ENCODE measurements around the gene COL4A5.
"Not testable (repeated sequence)": the region's sequence is repeated elsewhere in the genome, so short reads cannot be mapped to it uniquely, and the experiment has no call there.

The COL4A5 gene

GRCh38 chrX:108453841-108454240 lies 14.2 kb downstream of the COL4A5 start:
- no peak for DNase-seq (ENCODE audit: low read depth, low spot score)

GRCh38 chrX:108456971-108457477 lies 17.4 kb downstream of the COL4A5 start:
- no peak for DNase-seq (ENCODE audit: low read depth, low spot score)

GRCh38 chrX:108464604-108465003 lies 25.0 kb downstream of the COL4A5 start:
- DNase-seq (ENCODE audit: low read depth, low spot score): no peak

DNA sequence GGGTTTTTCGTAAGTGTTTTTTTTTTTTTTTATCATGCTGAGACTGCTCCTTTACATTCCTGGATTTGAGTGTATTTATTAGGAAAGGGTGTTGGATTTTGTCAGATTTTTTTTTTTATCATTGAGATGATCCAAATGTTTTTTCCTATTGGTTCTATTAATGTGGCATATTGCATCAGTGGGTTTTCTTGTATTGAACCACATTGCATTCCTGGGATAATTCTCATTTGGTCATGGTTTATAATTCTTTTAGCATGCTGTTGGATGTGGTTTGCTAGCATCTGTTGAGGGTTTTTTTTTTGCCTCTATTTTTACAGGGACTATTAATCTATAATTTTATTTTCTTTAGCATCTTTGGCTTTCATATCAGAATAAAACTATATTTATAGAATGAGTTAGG lies 28.8 kb downstream of the COL4A5 start:
- DNase-seq (ENCODE audit: low read depth, low spot score): no peak

DNA sequence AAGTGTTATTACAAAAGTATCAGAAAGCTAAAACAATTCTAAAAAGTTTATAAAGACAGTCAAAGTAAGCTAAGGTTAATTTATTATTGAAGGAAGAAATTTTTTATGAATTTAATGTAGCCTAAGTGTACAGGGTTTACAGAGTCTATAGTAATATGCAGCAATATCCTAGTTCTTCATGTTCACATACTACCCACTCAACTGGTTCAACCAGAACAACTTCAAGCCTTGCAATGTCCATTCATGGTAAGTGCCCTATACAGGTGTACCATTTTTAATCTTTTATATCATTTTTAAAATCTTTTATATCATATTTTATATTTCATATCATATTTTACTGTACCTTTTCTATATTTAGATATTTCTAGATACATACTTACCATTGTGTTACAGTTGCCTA lies 34.3 kb downstream of the COL4A5 start:
- no peak for DNase-seq (ENCODE audit: low read depth, low spot score)

DNA sequence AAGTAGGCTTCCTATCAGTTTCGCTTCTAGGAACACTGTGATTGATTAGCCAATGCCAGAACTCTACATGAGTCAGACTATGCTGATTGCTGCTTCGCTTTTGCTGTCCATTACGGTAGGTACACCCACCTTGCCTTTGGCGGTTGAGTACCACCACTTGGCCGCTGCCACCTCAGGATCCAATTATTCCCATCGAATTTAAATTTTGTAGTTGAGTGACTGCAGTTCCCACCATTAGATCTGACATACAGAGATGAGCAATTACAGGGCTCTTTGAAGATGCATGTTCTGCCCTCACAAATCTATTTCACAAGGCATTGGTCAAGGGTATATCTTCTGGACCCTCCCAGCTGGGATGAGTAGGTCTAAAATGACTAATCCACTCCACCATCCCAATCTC lies 41.9 kb downstream of the COL4A5 start:
- not testable (repeated sequence) for DNase-seq (ENCODE audit: low read depth, low spot score)

GRCh38 chrX:108484251-108484650 lies 44.6 kb downstream of the COL4A5 start:
- DNase-seq (ENCODE audit: low read depth, low spot score): no peak

DNA sequence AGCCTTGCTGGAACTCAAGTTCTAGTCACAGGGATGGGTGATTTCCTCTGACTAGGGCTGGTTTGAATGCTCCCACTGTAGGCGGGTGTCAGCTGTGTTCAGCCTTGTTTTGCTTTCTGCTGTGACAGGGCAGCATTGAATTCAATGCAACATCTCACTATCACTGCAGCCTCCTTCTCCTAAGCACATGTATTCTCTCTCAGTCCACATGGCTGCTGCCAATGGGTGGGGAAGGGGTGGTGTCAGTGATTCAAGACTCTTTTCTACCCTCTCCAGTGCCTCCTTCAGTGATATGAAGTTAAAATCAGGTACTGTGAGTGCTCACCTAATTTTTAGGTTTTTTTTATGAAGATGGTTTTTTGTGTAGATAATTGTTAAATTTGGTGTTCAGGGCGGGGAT lies 46.3 kb downstream of the COL4A5 start:
- DNase-seq (ENCODE audit: low read depth, low spot score): no peak

DNA sequence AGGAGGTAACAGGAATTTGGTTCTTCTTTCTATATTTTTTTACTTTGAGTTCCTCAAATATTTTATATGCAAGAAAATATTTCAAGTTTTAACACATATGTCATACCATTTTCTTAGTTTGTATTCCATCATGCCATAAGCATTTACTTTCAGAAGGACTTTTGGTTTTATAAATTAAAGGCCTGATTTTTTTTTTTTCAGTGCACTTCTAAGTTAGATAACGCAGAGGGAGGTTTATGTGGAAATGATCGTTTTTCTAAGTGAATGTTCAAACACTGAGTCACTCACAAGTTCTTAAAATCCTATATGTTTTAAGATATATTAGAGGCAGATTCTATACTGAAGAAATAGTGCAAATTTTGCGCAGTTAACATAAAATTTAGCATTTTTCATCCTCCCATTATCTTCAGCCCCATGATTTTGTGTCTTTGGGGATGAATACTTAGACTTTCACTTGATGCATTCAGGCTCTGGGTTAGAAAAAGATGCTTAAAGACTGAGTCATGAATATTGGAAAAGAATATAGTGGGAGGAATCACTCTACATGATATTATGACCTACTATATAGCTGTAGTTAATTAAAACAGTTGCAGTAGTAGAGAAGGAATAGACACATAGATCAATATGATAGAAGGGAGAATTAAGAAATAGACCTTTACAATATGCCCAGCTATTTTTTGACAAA lies 54.9 kb downstream of the COL4A5 start:
- DNase-seq (ENCODE audit: low read depth, low spot score): no peak

DNA sequence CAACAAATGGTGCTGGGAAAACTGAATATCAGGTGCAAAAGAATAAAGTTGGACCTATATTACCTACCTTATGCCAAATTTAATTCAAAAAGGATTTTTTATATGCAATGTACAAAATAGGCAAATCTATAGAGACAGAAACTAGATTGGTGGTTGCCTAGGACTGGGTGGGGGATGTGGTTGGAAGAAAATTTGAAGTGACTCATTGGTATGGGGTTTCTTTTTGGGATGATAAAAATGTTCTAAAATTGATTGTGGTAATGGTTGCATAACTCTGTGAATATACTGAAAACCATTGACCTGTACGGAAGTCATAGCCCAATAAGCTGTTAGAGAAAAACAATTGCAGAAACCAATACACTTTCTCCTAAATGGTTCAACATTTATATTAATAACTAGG lies 72.1 kb downstream of the COL4A5 start:
- no peak for DNase-seq (ENCODE audit: low read depth, low spot score)

- no peak for DNase-seq (ENCODE audit: low read depth, low spot score)
Measured at GRCh38 chrX:108516184-108516583, 76.5 kb downstream of the COL4A5 start.

DNA sequence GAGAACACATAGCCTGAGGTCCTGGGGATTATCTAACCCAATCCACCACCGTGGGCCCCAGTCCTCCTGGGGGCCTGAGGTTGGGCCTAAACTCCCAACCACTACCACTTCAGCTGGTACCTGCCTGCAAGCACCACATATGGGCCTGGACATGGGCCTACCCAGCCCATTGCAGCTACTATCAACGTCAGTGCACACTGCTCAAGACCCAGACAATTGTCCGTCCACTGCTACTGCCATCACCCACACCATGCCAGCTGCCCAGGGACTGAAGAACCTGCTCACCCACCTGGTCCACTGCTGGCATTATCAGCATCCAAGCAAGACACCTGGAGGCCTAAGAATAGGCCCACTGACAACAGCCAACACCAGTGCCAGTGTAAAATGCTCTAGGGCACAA lies 88.1 kb downstream of the COL4A5 start:
- DNase-seq (ENCODE audit: low read depth, low spot score): no peak

DNA sequence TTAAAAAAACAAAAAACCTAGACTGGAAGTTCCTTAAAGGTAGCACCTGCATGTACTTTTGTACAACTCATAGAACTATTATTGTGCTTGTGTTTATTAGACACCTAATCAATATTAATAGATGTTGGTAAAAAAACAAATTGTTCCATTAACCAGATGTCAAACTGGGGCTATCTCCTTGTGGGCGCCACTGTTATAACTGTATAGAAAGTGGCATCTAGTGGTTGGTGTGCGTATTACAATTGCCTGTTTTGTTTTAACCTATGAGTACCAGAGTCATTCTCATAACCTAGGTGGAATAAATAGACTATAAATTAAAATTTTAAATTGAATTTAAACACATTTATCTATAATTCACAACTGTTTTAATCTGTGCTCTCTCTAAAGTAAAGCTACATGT lies 97.4 kb downstream of the COL4A5 start:
- DNase-seq (ENCODE audit: low read depth, low spot score): no peak

DNA sequence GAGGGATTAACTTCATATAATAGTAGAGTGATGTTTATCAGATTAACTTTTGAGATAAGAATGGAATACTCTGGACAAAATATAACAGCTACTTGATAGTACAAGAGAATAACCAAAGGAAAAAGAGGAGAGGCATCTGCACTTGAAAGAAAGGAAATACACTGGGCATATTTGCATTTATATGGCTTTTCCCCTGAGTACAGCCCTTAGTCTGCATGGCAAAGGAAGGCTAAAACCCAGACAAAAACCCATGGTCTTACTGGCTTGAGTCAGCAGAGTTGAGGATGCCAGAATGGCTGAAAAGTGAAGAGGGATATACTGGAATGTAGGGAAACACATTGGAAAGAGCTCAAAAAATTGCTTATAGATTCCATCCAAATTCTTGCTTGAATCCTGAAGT lies 101.6 kb downstream of the COL4A5 start:
- DNase-seq (ENCODE audit: low read depth, low spot score): no peak

DNA sequence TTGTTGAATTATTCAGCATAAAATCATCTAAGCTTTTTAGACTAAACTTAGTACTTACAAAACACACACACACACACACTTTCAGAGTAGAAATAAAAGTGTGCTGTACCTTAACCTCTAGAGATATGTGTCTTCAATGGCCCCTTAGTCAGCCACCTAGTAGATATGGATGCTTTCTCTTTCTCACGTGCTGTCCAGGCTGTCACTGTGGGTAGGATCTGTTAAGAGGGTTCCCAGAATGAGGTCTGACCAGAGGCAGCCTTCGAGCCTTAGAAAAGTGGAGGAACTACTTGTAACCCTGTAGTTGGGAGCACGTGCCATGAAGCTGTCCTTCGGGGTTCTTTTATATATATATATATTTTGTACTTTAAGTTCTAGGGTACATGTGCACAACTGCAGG lies 117.9 kb downstream of the COL4A5 start:
- no peak for DNase-seq (ENCODE audit: low read depth, low spot score)

GRCh38 chrX:108558217-108558616 lies 118.6 kb downstream of the COL4A5 start:
- no peak for DNase-seq (ENCODE audit: low read depth, low spot score)

GRCh38 chrX:108573136-108573535 lies 133.5 kb downstream of the COL4A5 start:
- DNase-seq (ENCODE audit: low read depth, low spot score): no peak

DNA sequence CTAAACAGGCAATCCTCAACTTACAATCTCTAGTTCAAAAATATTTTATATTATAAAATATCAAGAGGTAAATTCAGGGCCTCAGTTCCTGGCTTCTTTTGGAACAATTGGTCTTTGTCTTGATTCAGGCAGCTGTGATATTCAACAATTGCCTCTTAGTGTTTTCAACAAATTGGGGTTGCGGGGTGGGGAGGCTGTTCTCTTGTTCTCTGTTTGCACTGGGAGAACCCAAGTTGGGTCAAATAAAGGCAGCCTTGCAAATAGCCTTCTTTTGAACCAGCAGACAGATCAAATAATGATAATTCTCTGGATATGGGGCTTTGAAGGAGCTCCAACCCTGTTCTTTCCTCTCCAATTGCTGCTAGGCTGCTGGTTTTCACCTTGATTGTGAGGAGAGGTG lies 142.5 kb downstream of the COL4A5 start:
- DNase-seq (ENCODE audit: low read depth, low spot score): no peak

GRCh38 chrX:108584617-108585211 lies 145.1 kb downstream of the COL4A5 start:
- no peak for DNase-seq (ENCODE audit: low read depth, low spot score)

DNA sequence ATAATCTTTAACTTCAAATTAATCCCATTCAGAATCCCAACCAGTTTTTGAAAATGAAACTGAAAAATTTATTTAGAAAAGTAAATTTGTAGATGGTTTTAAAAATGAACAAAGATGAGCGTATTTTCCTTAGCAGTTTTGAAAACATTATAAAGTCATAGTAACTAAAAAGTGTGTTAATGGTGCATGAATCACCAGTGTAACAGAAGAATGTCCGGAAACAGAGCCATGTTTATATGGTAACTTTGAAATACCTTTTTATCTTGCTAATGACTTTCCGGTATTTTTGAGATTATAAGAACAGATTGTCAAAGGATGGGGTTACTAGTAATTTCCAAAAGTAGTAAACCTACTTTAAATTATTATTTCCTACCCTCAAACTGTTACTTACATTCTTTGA lies 150.9 kb downstream of the COL4A5 start:
- no peak for DNase-seq (ENCODE audit: low read depth, low spot score)

DNA sequence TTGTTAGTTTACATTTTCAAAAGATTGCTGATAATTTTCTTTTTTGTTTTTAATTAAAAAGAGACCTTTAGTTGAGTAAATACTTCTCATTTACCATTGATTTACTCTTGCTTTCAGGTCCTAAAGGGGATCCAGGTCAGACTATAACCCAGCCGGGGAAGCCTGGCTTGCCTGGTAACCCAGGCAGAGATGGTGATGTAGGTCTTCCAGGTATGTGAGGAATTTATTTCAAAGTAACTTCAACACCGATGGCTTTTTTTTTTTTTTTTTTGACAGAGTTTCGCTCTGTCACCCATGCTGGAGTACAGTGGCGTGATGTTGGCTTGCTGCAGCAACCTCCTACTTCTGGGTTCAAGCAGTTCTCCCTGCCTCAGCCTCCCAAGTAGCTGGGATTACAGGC lies 161.6 kb downstream of the COL4A5 start:
- DNase-seq (ENCODE audit: low read depth, low spot score): no peak

DNA sequence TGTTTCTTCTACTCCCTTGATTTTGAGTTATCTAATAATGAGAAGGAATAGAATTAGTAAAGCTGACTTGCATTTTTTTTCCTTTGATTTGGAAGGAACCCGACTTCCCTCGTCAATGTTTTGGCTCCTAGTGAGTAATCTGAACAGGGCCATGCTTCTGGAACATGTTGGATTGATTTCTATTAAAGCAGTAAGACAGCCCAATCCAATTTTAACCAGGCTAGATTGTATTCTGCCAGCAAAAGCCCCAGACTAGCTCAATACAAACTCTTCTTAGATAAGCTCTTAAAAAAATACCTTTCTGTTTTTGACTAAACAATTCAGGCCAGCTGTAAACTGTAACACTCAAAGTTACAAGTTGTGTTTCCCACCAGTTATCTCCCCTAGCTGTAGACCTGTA lies 170.5 kb downstream of the COL4A5 start:
- no peak for DNase-seq (ENCODE audit: low read depth, low spot score)

- DNase-seq (ENCODE audit: low read depth, low spot score): no peak
Measured at GRCh38 chrX:108614616-108615015, 175.0 kb downstream of the COL4A5 start.

DNA sequence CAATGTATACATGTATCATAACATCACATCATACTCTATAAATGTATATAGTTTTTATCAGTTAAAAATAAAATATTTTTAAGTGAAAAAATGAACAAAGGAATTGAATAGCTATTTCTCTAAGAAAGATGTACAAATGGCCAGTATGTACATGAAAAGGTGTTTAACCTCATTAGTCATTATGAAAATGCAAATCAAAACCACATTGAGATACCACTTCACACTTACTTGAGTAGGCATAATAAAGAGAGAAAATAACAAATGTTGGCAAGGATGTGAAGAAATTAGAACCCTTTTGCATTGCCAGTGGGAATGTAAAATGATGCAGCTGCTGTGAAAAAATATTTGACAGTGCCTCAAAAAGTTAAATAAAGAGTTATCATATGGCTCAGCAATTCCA lies 201.2 kb downstream of the COL4A5 start:
- no peak for DNase-seq (ENCODE audit: low read depth, low spot score)
